ENCODE measurements around the gene ITIH6.

The ITIH6 gene

GRCh38 chrX:54721424-54721823 is 76.6 kb downstream of the ITIH6 start:
- Histone ChIP-seq H3K36me3 (no peaks in the 10 kb centered on the region), H3K27ac (no peak overlapping the region), H3K9me3 (no peaks in the 10 kb centered on the region), H3K4me1 (no peaks in the 10 kb centered on the region), H3K27me3 (no peaks in the 10 kb centered on the region), H3K4me3 (no peak overlapping the region)
- DNase-seq: no peak
- no peak for TF ChIP-seq CTCF (IDR thresholded peaks at IDR 0.05)
- intact Hi-C loops (cut with DNase I; ENCODE audit: low total_unique reads): no loop called here

- Histone ChIP-seq H3K4me1 (no peaks in the 10 kb centered on the region), H3K9me3 (no peaks in the 10 kb centered on the region), H3K27ac (no peak overlapping the region), H3K27me3 (no peaks in the 10 kb centered on the region), H3K36me3 (no peaks in the 10 kb centered on the region), H3K4me3 (no peak overlapping the region)
- no peak for TF ChIP-seq CTCF (IDR thresholded peaks at IDR 0.05)
- intact Hi-C loops (cut with DNase I; ENCODE audit: low total_unique reads): no loop called here
- no peak for DNase-seq
Measured at GRCh38 chrX:54715621-54716020, 82.4 kb downstream of the ITIH6 start.

DNA sequence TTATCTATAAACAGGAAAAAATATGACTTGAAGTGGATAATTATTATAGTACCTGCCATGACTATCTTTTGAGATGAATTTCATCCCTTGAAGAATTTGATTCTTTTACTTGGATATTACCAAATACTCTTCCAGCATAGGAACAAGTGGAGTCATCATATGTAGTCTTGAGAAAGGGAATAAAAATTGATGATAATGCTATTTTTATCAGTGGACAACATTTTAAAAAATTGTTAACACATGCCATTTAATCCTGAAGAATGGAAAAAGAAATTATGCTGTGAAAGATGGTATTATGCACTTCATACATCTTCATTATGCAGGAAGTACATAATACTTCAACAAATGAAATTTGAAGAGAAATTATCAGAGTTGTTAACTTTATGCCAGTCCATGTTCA is 83.6 kb downstream of the ITIH6 start:
- H3K36me3 ChIP-seq: no peaks in the 10 kb centered on the region
- TF ChIP-seq CTCF (IDR thresholded peaks at IDR 0.05): no peak
- DNase-seq: no peak
- no peaks in the 10 kb centered on the region for H3K4me1 ChIP-seq
- no peaks in the 10 kb centered on the region for H3K9me3 ChIP-seq
- no peak overlapping the region for H3K27ac ChIP-seq
- H3K4me3 ChIP-seq: no peak overlapping the region
- no peaks in the 10 kb centered on the region for H3K27me3 ChIP-seq
- intact Hi-C loops (cut with DNase I; ENCODE audit: low total_unique reads): no loop called here

GRCh38 chrX:54711735-54712134 is 86.3 kb downstream of the ITIH6 start:
- DNase-seq: no peak
- TF ChIP-seq CTCF (IDR thresholded peaks at IDR 0.05): no peak
- no peaks in the 10 kb centered on the region for H3K36me3 ChIP-seq

DNA sequence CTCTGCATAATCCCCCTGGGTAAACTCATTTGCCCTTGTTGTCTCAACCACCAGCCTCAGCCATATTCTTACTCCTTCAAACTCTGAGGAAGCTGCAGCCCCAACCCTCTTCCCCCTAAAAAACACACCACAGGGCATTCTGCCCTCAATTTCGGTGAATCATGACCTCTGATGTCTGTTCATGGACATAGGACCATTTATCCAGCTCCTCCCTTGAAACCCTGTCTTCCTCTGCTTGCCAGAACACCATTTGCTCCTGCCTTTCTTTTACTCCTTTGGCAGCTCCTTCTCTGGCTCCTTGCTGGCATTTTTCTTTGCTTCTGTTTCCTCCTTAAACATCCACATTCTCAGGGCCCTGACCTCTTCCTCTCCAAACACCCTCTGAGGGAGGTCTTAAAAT is 87.1 kb downstream of the ITIH6 start:
- H3K27ac ChIP-seq: no peak overlapping the region
- intact Hi-C loops (cut with DNase I; ENCODE audit: low total_unique reads): no loop called here
- H3K9me3 ChIP-seq: no peaks in the 10 kb centered on the region
- H3K4me3 ChIP-seq: no peak overlapping the region
- no peak for DNase-seq
- no peaks in the 10 kb centered on the region for H3K27me3 ChIP-seq
- H3K4me1 ChIP-seq: no peaks in the 10 kb centered on the region
- no peak for TF ChIP-seq CTCF (IDR thresholded peaks at IDR 0.05)
- no peaks in the 10 kb centered on the region for H3K36me3 ChIP-seq

More at GRCh38 chrX:54711735-54712134, 86.3 kb downstream of the ITIH6 start:
- intact Hi-C loops (cut with DNase I; ENCODE audit: low total_unique reads): no loop called here
- Histone ChIP-seq H3K9me3 (no peaks in the 10 kb centered on the region), H3K27ac (no peak overlapping the region), H3K4me3 (no peak overlapping the region), H3K4me1 (no peaks in the 10 kb centered on the region), H3K27me3 (no peaks in the 10 kb centered on the region)

GRCh38 chrX:54708404-54708803 is 89.7 kb downstream of the ITIH6 start:
- no peak overlapping the region for H3K4me3 ChIP-seq
- no peaks in the 10 kb centered on the region for H3K27me3 ChIP-seq
- intact Hi-C loops (cut with DNase I; ENCODE audit: low total_unique reads): no loop called here
- H3K9me3 ChIP-seq: no peaks in the 10 kb centered on the region
- H3K36me3 ChIP-seq: no peaks in the 10 kb centered on the region
- no peaks in the 10 kb centered on the region for H3K4me1 ChIP-seq
- H3K27ac ChIP-seq: no peak overlapping the region
- no peak for TF ChIP-seq CTCF (IDR thresholded peaks at IDR 0.05)
- DNase-seq: no peak

All from tibial artery (tissue), 4 donors.